H54 (cell line): ENCODE measurements around the gene FGF13.

Source experiments
- DNase-seq: peaks from one replicate; pipeline ENCODE4 v3.0.0; 2011; ENCODE audit warnings: low spot score, mixed read lengths; ENCODE audit not compliant: insufficient read length
- FAIRE-seq: peaks from 3 replicates; lab custom pipeline; 2011; peaks lifted over from hg19 to GRCh38; lab: Jason Lieb, UNC
- POLR2A ChIP-seq: IDR thresholded peaks from 2 replicates; pipeline ENCODE4 v1.6.1; 2011; ENCODE audit warnings: low read depth, mild to moderate bottlenecking, low read length

The FGF13 gene

GRCh38 chrX:138711399-138712347 is at the start of gene FGF13:
FGF13 (minus strand) TSS chrX:138711717; CDS start chrX:138711003, 714 bp downstream.
- DNase-seq (no peak), FAIRE-seq (no peak)
- no peak for TF ChIP-seq POLR2A

DNA sequence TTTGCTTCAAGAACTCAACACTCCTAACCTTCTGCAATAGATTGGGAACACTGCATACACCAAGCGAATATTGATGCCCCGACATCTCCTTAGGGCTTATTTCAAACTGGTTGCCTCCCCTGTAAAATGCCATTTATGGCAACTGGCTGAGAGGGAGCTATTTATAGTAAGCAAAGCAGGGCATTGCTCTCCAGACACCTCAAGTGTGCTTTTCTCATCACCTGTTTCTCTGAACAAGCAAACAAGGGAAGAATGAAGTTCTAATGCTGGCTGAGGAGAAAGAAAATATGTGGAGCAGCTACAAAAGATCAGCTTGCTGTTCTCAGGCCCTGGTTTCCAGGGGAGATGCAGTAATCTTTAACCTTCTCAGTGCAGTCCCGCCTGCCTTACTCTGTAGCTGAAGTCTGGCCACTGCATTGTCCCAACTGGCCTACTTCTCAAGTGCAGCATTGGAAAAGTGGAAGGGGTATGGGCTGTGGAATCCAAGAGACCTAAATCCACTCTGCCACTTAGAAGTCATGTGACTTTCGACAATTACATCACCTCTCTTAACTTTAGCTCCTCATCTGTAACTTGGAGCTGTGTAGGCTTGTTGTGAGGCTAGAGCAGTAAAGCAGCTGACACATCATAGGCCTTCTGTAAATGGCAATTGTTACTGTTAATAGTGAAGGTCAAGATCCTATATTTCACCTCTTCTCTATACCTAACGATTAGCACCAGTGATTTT is 47.9 kb upstream of the FGF13 start:
- no peak for TF ChIP-seq POLR2A
- DNase-seq (no peak), FAIRE-seq (no peak)

- DNase-seq (no peak), FAIRE-seq (no peak)
- TF ChIP-seq POLR2A, result no peak
Observed at GRCh38 chrX:138756234-138756633, 44.7 kb upstream of the FGF13 start.

GRCh38 chrX:138754861-138755260 is 43.3 kb upstream of the FGF13 start:
- DNase-seq (no peak), FAIRE-seq (no peak)
- no peak for TF ChIP-seq POLR2A

GRCh38 chrX:138748480-138748879 is 37.0 kb upstream of the FGF13 start:
- no peak for TF ChIP-seq POLR2A
- FAIRE-seq, result no peak
- DNase-seq, result no peak

DNA sequence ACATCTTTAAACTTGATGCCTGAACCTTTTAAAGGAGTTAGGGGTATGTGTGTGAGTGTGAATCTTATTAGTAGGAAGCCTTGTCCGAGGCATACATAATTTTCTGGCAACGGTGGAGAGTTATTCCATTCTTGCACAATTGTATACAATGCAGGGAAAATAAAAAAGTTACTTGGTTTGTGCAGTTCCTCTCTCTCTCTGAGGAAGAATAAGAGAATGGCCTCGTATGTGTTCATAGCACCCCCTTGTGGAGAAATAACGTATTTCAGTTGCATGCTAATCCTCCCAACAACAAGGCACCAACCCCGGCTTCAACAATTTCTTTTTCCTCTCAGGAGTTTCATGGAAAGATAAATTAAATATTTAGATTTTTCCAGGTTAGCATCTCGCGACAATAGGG is 33.7 kb upstream of the FGF13 start:
- FAIRE-seq (no peak), DNase-seq (no peak)
- TF ChIP-seq POLR2A, result no peak

GRCh38 chrX:138742217-138742616 is 30.7 kb upstream of the FGF13 start:
- no peak for TF ChIP-seq POLR2A
- FAIRE-seq (no peak), DNase-seq (no peak)

- no peak for DNase-seq
- FAIRE-seq, result no peak
- no peak for TF ChIP-seq POLR2A
Observed at GRCh38 chrX:138740341-138740740, 28.8 kb upstream of the FGF13 start.

DNA sequence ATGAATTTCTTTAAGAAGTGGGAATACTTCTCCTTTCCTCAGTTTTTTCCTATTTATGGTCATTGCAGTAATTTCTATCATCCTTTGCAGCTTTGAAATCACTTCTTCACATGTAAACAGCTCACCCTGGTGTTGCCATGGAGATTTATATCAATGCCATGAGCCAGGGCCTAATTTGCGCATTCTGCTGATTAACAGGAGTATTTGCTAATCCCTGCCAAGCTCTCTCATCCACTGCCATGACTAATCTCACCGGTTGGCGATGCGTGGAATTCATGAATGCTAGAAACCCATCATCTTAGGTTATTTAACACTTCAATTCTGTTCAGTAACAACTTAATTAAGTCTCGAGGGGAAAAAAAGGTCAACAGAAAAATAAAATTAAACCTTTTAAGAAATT is 11.8 kb upstream of the FGF13 start:
- no peak for FAIRE-seq
- DNase-seq, result no peak
- no peak for TF ChIP-seq POLR2A

DNA sequence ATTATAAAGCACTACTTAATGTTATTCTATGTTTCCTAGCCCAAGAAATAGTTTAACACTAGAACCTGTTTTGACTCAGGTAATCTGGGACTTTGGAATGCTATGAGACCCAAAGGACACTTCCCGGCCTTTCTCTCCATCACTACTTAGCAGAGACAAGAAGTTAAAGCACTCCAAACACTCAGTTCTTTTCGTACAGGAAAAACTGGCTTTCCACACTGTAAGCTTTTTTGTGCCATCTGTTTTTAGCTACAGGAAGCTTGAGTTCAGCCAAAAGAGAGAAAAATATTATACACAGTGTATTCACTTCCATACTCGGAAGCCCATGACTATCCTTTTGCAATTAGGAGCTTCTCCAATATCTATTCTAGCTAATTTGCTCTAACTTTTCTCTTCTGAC is 7.9 kb upstream of the FGF13 start:
- no peak for FAIRE-seq
- DNase-seq, result no peak
- TF ChIP-seq POLR2A, result no peak

DNA sequence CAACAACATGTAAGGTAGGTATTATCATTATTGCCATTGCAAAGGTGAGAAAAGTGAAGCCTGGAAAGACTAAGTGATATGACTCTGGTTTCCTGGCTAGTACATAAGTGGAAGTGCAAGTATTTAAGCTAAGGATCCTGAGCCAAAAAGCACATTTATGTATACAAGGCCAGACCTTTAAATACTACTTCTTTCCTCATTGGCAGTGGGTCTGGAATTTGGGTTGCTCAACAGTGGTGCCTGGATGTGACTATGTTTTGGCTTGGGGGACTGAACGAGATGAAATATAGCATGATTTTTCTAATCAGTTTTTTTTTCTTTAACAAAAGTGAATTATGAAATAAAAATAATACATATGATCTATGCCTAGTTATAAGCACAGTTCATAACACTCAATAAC is 7.4 kb upstream of the FGF13 start:
- TF ChIP-seq POLR2A, result no peak
- no peak for FAIRE-seq

DNA sequence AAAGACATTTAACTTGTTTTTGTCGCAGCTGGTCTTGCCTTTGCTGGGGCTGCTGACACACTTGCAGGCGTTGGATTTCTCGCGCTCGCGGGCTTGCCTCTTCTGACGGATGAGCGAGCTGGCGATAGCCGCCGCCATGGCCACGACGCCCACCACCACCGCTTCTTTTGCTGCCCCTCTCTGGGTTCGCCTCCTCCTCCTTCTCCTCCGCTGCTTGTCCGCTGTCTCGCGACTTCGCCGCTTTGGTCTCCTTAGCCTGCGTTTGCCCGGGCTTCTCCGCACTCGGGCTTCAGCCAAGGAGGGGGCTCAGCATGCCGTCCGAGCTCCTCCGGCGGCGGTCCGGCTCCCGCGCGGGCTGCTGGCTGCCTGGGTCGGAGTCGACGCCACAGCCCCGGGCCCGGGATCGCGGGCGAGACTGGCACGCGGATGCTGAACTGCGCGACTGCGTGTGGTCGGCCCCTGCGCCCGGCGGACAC is 613 bp downstream of the FGF13 start:
- FAIRE-seq, result no peak
- DNase-seq, result no peak
- no peak for TF ChIP-seq POLR2A

More for the DNA sequence above, 7.4 kb upstream of the FGF13 start:
- DNase-seq, result no peak

- FAIRE-seq (no peak), DNase-seq (no peak)
- no peak for TF ChIP-seq POLR2A
Observed at GRCh38 chrX:138709886-138710791, 1.4 kb downstream of the FGF13 start.
